Stimulated activated CD4-positive, alpha-beta T cell treated with anti-CD3 and anti-CD28 coated beads, TNF-alpha, amount 100 ng/mL, for 24 hours (primary cell): ENCODE data around the gene CREB3L2.
"Not testable (repeated sequence)": the region's sequence is repeated elsewhere in the genome, so short reads cannot be mapped to it uniquely, and the experiment has no call there.

Source experiments
- DNase-seq, 3 experiments: peaks; one replicate each; pipeline ENCODE4 v3.0.0-alpha.2; 2020; ENCODE audit warnings: low read depth in 3 of 3

CREB3L2 gene

DNA sequence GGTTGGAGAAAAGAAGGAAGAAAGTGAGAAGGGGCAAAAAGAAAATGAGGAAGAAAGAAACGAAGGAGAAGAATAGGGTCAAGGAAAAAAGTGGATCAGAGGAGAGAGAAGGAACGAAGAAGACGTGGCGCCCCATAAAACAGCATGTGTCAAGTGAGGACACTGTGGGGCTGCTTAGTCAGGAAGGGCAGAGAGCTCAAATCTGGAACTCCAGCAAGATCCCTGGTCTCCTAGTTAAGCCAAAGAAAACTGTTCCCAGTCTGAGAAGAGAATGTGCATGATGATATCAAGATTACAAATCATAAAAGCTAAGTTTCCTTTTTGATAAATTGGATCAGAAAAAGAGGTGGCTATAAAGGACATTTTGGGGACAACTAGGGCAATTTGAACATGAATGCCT, 33.0 kb downstream of the CREB3L2 start:
- DNase-seq = no peak

GRCh38 chr7:137968339-137968738, 33.5 kb downstream of the CREB3L2 start:
- not testable (repeated sequence) for DNase-seq

- no peak for DNase-seq
Observed at GRCh38 chr7:137967143-137968018, 34.5 kb downstream of the CREB3L2 start.

GRCh38 chr7:137966641-137967142, 35.2 kb downstream of the CREB3L2 start:
- DNase-seq = no peak

GRCh38 chr7:137965942-137966640, 35.8 kb downstream of the CREB3L2 start:
- no peak for DNase-seq

DNA sequence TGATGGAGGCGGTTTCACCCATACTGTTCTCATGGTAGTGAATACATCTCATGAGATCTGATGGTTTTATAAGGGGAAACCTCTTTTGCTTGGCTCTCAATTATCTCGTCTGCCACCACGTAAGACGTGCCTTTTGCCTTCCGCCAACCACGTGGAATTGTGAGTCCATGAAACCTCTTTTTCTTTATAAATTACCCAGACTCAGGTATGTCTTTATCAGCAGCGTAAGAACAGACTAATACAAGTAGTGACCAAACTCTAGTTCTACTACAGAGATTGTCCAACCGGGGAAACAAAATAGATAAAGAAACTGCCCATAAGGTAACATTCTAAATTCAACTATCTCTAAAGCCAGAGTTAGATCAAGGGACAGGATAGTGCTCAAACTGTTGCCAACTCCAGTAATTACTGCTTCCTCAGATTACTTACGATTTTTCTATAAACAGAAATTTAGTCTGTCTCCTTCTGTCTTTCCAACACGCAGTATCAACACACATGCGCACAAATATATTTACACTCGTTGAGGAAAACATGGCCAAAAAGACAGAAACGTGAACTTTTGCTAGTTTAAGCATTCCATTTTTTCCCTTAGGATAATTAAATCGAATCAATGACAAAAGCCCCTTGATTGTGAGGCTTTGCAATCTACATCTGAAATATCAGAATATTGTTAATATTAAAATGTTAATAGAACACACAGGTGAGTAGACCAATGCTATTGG, 36.9 kb downstream of the CREB3L2 start:
- DNase-seq = no peak

DNA sequence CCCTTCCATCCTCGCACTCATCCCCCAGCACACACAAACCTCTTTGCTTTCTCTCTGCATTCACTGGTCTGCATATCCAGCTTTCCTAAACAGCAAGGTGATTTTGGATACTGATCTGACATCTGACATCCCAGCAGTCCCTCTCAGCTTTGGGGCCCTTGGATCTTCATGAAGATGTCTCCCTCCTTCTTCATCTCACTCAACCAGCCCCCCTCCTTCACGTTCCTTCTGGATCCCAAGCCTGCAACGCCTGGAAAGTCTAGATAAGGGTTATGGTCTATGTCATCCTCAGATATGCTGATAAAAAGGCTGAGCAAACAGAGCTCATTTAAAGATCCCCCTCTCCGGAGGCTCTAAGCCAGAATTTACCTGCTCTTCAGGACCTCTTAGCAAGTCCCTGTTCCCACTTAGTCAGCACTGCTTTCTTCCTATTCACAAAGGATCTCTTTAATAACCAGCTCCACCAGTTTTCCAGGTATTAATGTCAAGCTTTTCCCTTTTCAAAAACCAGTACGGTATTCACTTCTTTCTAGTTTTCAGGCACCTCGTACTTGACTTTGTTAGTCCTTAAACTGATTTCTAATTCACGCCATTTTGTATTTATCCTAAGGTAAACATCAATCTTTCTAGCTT, 38.9 kb downstream of the CREB3L2 start:
- DNase-seq = no peak

- DNase-seq = no peak
Observed at GRCh38 chr7:137962491-137962874, 39.4 kb downstream of the CREB3L2 start.

- DNase-seq = peak in 1 of 3 experiments; percentile 14
Observed at GRCh38 chr7:137961200-137962177, 40.4 kb downstream of the CREB3L2 start.

GRCh38 chr7:137960020-137960419, 41.9 kb downstream of the CREB3L2 start:
- DNase-seq = no peak

GRCh38 chr7:137958470-137959431, 43.1 kb downstream of the CREB3L2 start:
- no peak for DNase-seq

DNA sequence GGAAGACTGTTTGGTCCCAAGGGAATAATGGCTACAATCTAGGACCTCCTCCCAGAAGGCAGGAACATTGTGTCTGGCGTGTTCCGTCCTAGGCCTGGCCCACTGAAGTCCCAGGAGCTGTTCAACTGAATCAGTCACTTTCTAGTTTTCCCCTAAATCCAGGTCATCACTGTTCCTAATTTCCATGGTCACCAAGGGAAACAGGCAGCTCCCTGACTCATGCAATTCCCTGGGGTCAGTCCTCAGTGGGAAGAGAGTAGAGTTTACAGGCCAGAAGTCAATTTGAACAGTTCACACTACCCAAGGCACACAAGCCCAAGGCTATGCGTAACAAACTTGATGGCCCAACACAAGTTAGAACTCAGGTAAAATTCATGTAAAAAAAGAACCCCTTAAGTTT, 44.0 kb downstream of the CREB3L2 start:
- no peak for DNase-seq

GRCh38 chr7:137956591-137956990, 45.3 kb downstream of the CREB3L2 start:
- no peak for DNase-seq

DNA sequence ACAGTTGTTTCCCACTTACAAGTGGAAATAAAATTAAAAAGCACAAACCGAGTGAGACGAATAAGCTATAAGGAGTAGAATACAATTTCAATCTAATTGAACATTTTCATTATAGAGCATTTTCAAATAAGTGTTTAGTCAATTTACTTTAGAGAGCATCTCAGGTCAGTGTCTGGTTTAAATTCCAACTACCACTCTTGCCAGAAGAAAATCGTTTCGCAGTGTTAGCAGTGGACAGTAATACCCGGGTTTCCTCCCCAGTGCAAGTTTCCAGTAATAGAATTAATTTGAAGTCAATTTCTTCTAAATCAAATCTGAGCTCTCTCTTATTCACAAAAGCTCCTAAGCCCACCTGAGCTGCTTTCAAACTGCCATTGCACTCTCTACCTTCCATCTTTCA, 45.7 kb downstream of the CREB3L2 start:
- no peak for DNase-seq

- DNase-seq = no peak
Observed at GRCh38 chr7:137954614-137955013, 47.3 kb downstream of the CREB3L2 start.

- DNase-seq = no peak
Observed at GRCh38 chr7:137953665-137954470, 48.0 kb downstream of the CREB3L2 start.

- DNase-seq = no peak
Observed at GRCh38 chr7:137953043-137953664, 48.7 kb downstream of the CREB3L2 start.

- no peak for DNase-seq
Observed at GRCh38 chr7:137952426-137952805, 49.5 kb downstream of the CREB3L2 start.
